ENCODE results near the gene ZNF493. TPM values are rescaled to one million over a fixed set of nuclear protein-coding genes. Genes with fewer than 3 reads are reported as not detected.

ZNF493 gene
- total and polyA plus RNA-seq, 12 donors = 8.0 to 69.8 (median 22.6) TPM

GRCh38 chr19:21439201-21439751 lies 42.3 kb downstream of the ZNF493 start:
- WGBS, 4 donors = 29 to 37% (median 36%) methylated on average over 4 of the region's 4 CpGs
- H3K36me3 ChIP-seq (replicated peaks in 1 of 2) = no peaks in the 10 kb centered on the region

DNA sequence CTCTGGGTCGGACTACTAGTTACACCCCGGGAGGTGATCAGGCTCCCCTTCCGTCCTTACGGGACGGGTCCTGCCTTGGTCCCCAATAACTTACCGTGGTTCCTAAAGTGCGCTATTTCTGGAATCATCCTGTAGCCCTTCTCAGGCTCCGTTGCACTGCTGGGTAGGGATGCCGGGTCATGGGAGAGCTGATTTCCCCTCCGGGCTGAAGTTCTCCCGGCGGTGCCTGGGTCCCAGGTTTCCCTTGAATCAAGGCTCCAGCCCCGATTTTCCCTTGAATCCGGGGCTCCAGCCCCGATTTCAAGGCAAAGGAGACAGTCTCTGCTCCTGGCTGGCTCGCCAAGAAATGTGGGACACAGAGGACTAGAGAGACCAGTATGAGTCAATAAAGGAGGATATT lies 43.4 kb downstream of the ZNF493 start:
- intact Hi-C loops (cut with DNase I) = no loop called here
- peak overlapping the region in 3 of 5 donors; percentile 46 to 79 (median 61) for H3K27ac ChIP-seq
- no peaks in the 10 kb centered on the region for H3K36me3 ChIP-seq (replicated peaks in 1 of 2)
- TF ChIP-seq POLR2A (IDR thresholded peaks at IDR 0.05) = no peak
- TF ChIP-seq CTCF (IDR thresholded peaks at IDR 0.05) = no peak
- DNase-seq = peak in 1 of 7 donors; percentile 2
- no peaks in the 10 kb centered on the region for H3K27me3 ChIP-seq
- H3K9me3 ChIP-seq (replicated peaks in 1 of 3) = no peaks in the 10 kb centered on the region
- peak overlapping the region in 1 of 4 donors; percentile 22 for H3K4me3 ChIP-seq
- peaks cover 13% of the 10 kb centered on the region in 2 donors for H3K4me1 ChIP-seq (replicated peaks in 1 of 2)
- 67 to 73% (median 73%) methylated on average over 16 of the region's 16 CpGs for WGBS, 4 donors

More at GRCh38 chr19:21439201-21439751, 42.3 kb downstream of the ZNF493 start:
- peaks cover 13% of the 10 kb centered on the region in 2 donors for H3K4me1 ChIP-seq (replicated peaks in 1 of 2)
- TF ChIP-seq POLR2A (IDR thresholded peaks at IDR 0.05) (no peak), CTCF (IDR thresholded peaks at IDR 0.05) (no peak)
- H3K27me3 ChIP-seq = no peaks in the 10 kb centered on the region
- peak in 4 of 7 donors; percentile 28 to 44 (median 34) for DNase-seq
- intact Hi-C loops (cut with DNase I) = no loop called here
- H3K27ac ChIP-seq = peak overlapping the region in 4 of 5 donors; percentile 30 to 79 (median 63)
- peak overlapping the region in 1 of 4 donors; percentile 30 for H3K4me3 ChIP-seq
- no peaks in the 10 kb centered on the region for H3K9me3 ChIP-seq (replicated peaks in 1 of 3)

GRCh38 chr19:21451187-21451586 lies 54.3 kb downstream of the ZNF493 start:
- intact Hi-C loops (cut with DNase I) = no loop called here
- H3K27ac ChIP-seq = no peak overlapping the region
- TF ChIP-seq POLR2A (IDR thresholded peaks at IDR 0.05) (no peak), CTCF (IDR thresholded peaks at IDR 0.05) (no peak)
- H3K27me3 ChIP-seq = no peaks in the 10 kb centered on the region
- H3K4me3 ChIP-seq = no peak overlapping the region
- DNase-seq = no peak
- H3K36me3 ChIP-seq (replicated peaks in 1 of 2) = no peaks in the 10 kb centered on the region
- peaks cover 0 to 6% (median 0%) of the 10 kb centered on the region in 3 donors for H3K9me3 ChIP-seq (replicated peaks in 1 of 3)
- H3K4me1 ChIP-seq (replicated peaks in 1 of 2) = no peaks in the 10 kb centered on the region
- WGBS, 4 donors = 75 to 85% (median 80%) methylated on average over 3 of the region's 3 CpGs

GRCh38 chr19:21454901-21455300 lies 58.0 kb downstream of the ZNF493 start:
- intact Hi-C loops (cut with DNase I) = no loop called here
- TF ChIP-seq CTCF (IDR thresholded peaks at IDR 0.05) (no peak), POLR2A (IDR thresholded peaks at IDR 0.05) (no peak)
- Histone ChIP-seq H3K4me3 (no peak overlapping the region), H3K27ac (no peak overlapping the region), H3K36me3 (replicated peaks in 1 of 2) (no peaks in the 10 kb centered on the region), H3K9me3 (replicated peaks in 1 of 3) (peaks cover 0 to 6% (median 0%) of the 10 kb centered on the region in 3 donors), H3K27me3 (no peaks in the 10 kb centered on the region), H3K4me1 (replicated peaks in 1 of 2) (no peaks in the 10 kb centered on the region)
- no peak for DNase-seq
- WGBS, 4 donors = 95 to 99% (median 97%) methylated on average over 3 of the region's 3 CpGs

Data from adrenal gland (tissue), 12 donors.